IMR-90 (cell line): ENCODE results near the gene CA6. TPM values are rescaled to one million over a fixed set of nuclear protein-coding genes. Genes with fewer than 3 reads are reported as not detected.

ENCODE experiments used
- ATAC-seq: fragments of 200-7000 bp; cut with Tn5 transposase; 2 replicates; pipeline ENCODE4 v1.9.1; 2020; ENCODE audit warnings: low read depth, mild to moderate bottlenecking, moderate library complexity
- BruUV-seq: library from RNA; stranded (reverse); fragments of 400-500 nt; replicated peaks from 2 replicates; lab custom pipeline; 2021; lab: Mats Ljungman, UMichigan
- CTCF ChIA-PET: fragments of 300-600 bp; formaldehyde crosslinking; extraction: SDS; loops from one replicate; lab custom pipeline; 2021; ENCODE audit warnings: antibody characterized with exemption; lab: Yijun Ruan, JAX
- POLR2A ChIA-PET: fragments of 300-600 bp; sonication (Branson Sonifier 250); formaldehyde crosslinking; loops from one replicate; lab custom pipeline; 2022; ENCODE audit warnings: antibody characterized with exemption; ENCODE audit not compliant: unreplicated experiment; lab: Charles Lee
- DNase-seq: peaks from one replicate; pipeline ENCODE4 v3.0.0; 2013
- H2AFZ ChIP-seq: replicated peaks from 2 replicates; pipeline ENCODE3; 2013; ENCODE audit warnings: low read length, mild to moderate bottlenecking; ENCODE audit not compliant: poor library complexity
- H2AK5ac ChIP-seq: 2 replicates; pipeline ENCODE4 v1.6.1; 2013; ENCODE audit warnings: low read depth, low read length, inconsistent platforms
- H2AK9ac ChIP-seq: replicated peaks from 2 replicates; pipeline ENCODE3; 2013; ENCODE audit warnings: mild to moderate bottlenecking, low read depth, low read length, moderate library complexity; ENCODE audit not compliant: poor library complexity
- H2BK120ac ChIP-seq: 2 replicates; pipeline ENCODE4 v1.6.1; 2013; ENCODE audit warnings: low read depth, low read length, inconsistent platforms
- H2BK15ac ChIP-seq: 3 replicates; pipeline ENCODE4 v1.6.1; 2013; ENCODE audit warnings: low read depth, low read length, inconsistent platforms
- H2BK20ac ChIP-seq: 2 replicates; pipeline ENCODE4 v1.6.1; 2013; ENCODE audit warnings: low read depth, mild to moderate bottlenecking, inconsistent platforms, low read length, moderate library complexity
- H2BK5ac ChIP-seq: 2 replicates; pipeline ENCODE4 v1.6.1; 2013; ENCODE audit warnings: mild to moderate bottlenecking, low read depth, low read length, inconsistent platforms; ENCODE audit not compliant: poor library complexity, severe bottlenecking
- H3K14ac ChIP-seq: replicated peaks from 2 replicates; pipeline ENCODE4 v1.6.1; 2013; ENCODE audit warnings: low read depth, low read length, inconsistent platforms
- H3K18ac ChIP-seq: 2 replicates; pipeline ENCODE4 v1.6.1; 2013; ENCODE audit warnings: low read depth, low read length, control low read depth
- H3K23ac ChIP-seq: 2 replicates; pipeline ENCODE4 v1.6.1; 2013; ENCODE audit warnings: low read depth, low read length, inconsistent platforms
- H3K27ac ChIP-seq: 2 replicates; pipeline ENCODE4 v1.5.1; 2013; ENCODE audit warnings: mild to moderate bottlenecking, control low read depth, low read length; ENCODE audit not compliant: insufficient read depth
- H3K27me3 ChIP-seq: 2 replicates; pipeline ENCODE4 v1.6.1; 2013; ENCODE audit warnings: low read length; ENCODE audit not compliant: control insufficient read depth, insufficient read depth
- H3K36me3 ChIP-seq: 2 replicates; pipeline ENCODE4 v1.6.1; 2013; ENCODE audit warnings: low read length, mixed read lengths; ENCODE audit not compliant: control insufficient read depth, insufficient read depth
- H3K4ac ChIP-seq: 2 replicates; pipeline ENCODE4 v1.6.1; 2013; ENCODE audit warnings: low read depth, low read length, inconsistent platforms
- H3K4me1 ChIP-seq: 2 replicates; pipeline ENCODE4 v1.6.1; 2013; ENCODE audit warnings: low read length, mixed read lengths; ENCODE audit not compliant: control insufficient read depth, insufficient read depth
- H3K4me2 ChIP-seq: 2 replicates; pipeline ENCODE4 v1.6.1; 2013; ENCODE audit warnings: low read depth, mild to moderate bottlenecking, control low read depth, low read length, moderate library complexity
- H3K4me3 ChIP-seq: 2 replicates; pipeline ENCODE4 v1.5.1; 2013; ENCODE audit warnings: low read depth, mild to moderate bottlenecking, control low read depth, low read length, moderate library complexity; ENCODE audit not compliant: insufficient read depth
- H3K56ac ChIP-seq: 2 replicates; pipeline ENCODE4 v1.6.1; 2013; ENCODE audit warnings: low read length, inconsistent platforms; ENCODE audit not compliant: insufficient read depth; ENCODE audit errors: extremely low read depth
- H3K79me1 ChIP-seq, 2 experiments: 2 replicates each; pipeline ENCODE4 v1.6.1; 2013; ENCODE audit warnings: low read length in 2 of 2, inconsistent platforms in 1 of 2, low read depth in 1 of 2
- H3K9ac ChIP-seq: 2 replicates; pipeline ENCODE4 v1.6.1; 2013; ENCODE audit warnings: low read depth, low read length, control low read depth
- H3K9me1 ChIP-seq: 2 replicates; pipeline ENCODE4 v1.6.1; 2013; ENCODE audit warnings: low read length, inconsistent platforms; ENCODE audit not compliant: insufficient read depth
- H3K9me3 ChIP-seq: 2 replicates; pipeline ENCODE4 v1.6.1; 2013; ENCODE audit warnings: low read length; ENCODE audit not compliant: control insufficient read depth, insufficient read depth
- H4K20me1 ChIP-seq: 2 replicates; pipeline ENCODE4 v1.6.1; 2013; ENCODE audit warnings: low read length, inconsistent platforms; ENCODE audit not compliant: insufficient read depth
- H4K5ac ChIP-seq: 2 replicates; pipeline ENCODE4 v1.6.1; 2013; ENCODE audit warnings: mild to moderate bottlenecking, low read depth, low read length, control low read depth
- H4K8ac ChIP-seq, 2 experiments: 2 replicates each; pipeline ENCODE4 v1.6.1; 2013; ENCODE audit warnings: low read depth in 2 of 2, low read length in 2 of 2, control low read depth in 1 of 2, inconsistent platforms in 1 of 2
- H4K91ac ChIP-seq: 2 replicates; pipeline ENCODE4 v1.6.1; 2013; ENCODE audit warnings: low read depth, low read length, inconsistent platforms; ENCODE audit not compliant: insufficient read depth
- BHLHE40 ChIP-seq: fragments of 150-350 bp; IDR thresholded peaks from 2 replicates; pipeline ENCODE4 v1.6.1; 2016; ENCODE audit warnings: mild to moderate bottlenecking, low read depth, low read length
- FOS ChIP-seq: fragments of 150-350 bp; IDR thresholded peaks from 2 replicates; pipeline ENCODE4 v1.6.1; 2016; ENCODE audit warnings: low read depth, low read length
- MAFK ChIP-seq: IDR thresholded peaks from 2 replicates; pipeline ENCODE4 v1.6.1; 2012; ENCODE audit warnings: low read depth, low read length, improper control_type of control experiment
- WGBS, 2 experiments: methylation state at CpG; one replicate each; pipeline versions ENCODE4 v1.1.5 to v1.1.7; 2013; ENCODE audit warnings: missing lambda C conversion rate in 2 of 2; ENCODE audit not compliant: insufficient read length in 1 of 2; ENCODE audit errors: extremely low coverage in 2 of 2; 5-methylcytosine and 5-hydroxymethylcytosine counted together
- dilution Hi-C: fragments of 300-500 bp; cut with HindIII; formaldehyde crosslinking; loops from one replicate; pipeline ENCODE4 v1.14.3; 2018; ENCODE audit warnings: low sequenced_read_pairs; ENCODE audit not compliant: unreplicated experiment
- in situ Hi-C: fragments of 300-500 bp; cut with MboI; formaldehyde crosslinking; loops from 3 replicates; pipeline ENCODE4 v1.14.3; 2019; ENCODE audit warnings: low sequenced_read_pairs, inconsistent platforms, mixed read lengths
- intact Hi-C: fragments of 100-400 bp; cut with micrococcal nuclease; formaldehyde crosslinking; loops from 2 replicates; pipeline ENCODE4 v1.10.0; 2022
- polyA plus RNA-seq, 3 experiments: library from polyadenylated mRNA; depleted of rRNA; stranded (reverse); fragments of >200 nt; gene quantifications; 2 replicates each; pipeline ENCODE4 v1.2.3, GENCODE V29; 2012; ENCODE audit warnings: low replicate concordance in 1 of 3
- total RNA-seq: library from RNA; depleted of rRNA; stranded (reverse); fragments of >200 nt; gene quantifications from 2 replicates; pipeline ENCODE4 v1.2.3, GENCODE V29; 2012

CA6 gene
- total and polyA plus RNA-seq, 2 of the 4 experiments (the other 2 are of a cell fraction): not detected

DNA sequence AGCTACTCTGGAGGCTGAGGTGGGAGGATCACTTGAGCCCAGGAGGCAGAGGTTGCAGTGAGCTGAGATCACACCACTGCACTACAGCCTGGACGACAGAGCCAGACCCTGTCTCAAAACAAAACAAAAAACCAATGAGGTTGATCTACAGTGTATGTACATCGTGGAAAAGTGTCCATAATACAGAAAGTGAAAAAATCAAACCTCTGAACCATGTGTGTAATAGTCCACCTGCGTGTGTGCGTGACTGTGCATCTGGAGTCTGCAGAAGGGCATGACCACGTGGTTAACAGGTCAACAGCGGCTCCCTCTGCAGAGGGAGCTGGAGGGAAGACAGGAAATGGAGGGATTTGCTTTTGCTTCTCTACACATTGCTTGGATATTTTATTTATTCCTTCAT, 34.8 kb upstream of the CA6 start:
- no peak overlapping the region for H2BK120ac ChIP-seq
- no peak overlapping the region for H3K9ac ChIP-seq
- no peak overlapping the region for H3K14ac ChIP-seq
- no peak overlapping the region for H3K56ac ChIP-seq
- no peak overlapping the region for H3K4me3 ChIP-seq
- H3K4ac ChIP-seq: no peak overlapping the region
- WGBS, 2 experiments: 100% methylated on average over 1 of the region's 6 CpGs; no CpG with 5 or more reads in 1 of the 2 experiments
- no peak overlapping the region for H2BK5ac ChIP-seq
- intact Hi-C loops: no loop called here
- H2AFZ ChIP-seq: no peak overlapping the region
- no peaks in the 10 kb centered on the region for H3K4me1 ChIP-seq
- dilution Hi-C loops: no loop called here
- ChIA-PET POLR2A (no interaction called here), CTCF (interaction anchor here (0.7 kb wide), 1 partner anchor 121 kb away, joined by 3 read pairs; no protein-coding TSS in a partner anchor)
- H2BK20ac ChIP-seq: no peak overlapping the region
- H3K18ac ChIP-seq: no peak overlapping the region
- H3K27me3 ChIP-seq: peaks cover 2% of the 10 kb centered on the region; the same call in 1 of the 2 replicates
- no peak overlapping the region for H3K4me2 ChIP-seq
- no peaks in the 10 kb centered on the region for H3K36me3 ChIP-seq
- no peak overlapping the region for H2AK5ac ChIP-seq
- DNase-seq (peak; percentile 51), ATAC-seq (peak; percentile 24; the same call in 1 of the 2 replicates)
- BruUV-seq: no TSS peak
- no peaks in the 10 kb centered on the region for H4K20me1 ChIP-seq
- no peak overlapping the region for H2BK15ac ChIP-seq
- no peaks in the 10 kb centered on the region for H3K79me1 ChIP-seq
- peaks cover 4% of the 10 kb centered on the region for H3K9me3 ChIP-seq
- H3K9me1 ChIP-seq: no peaks in the 10 kb centered on the region
- TF ChIP-seq BHLHE40 (no peak), MAFK (no peak), FOS (no peak)
- H2AK9ac ChIP-seq: no peak overlapping the region
- no peak overlapping the region for H4K8ac ChIP-seq
- no peak overlapping the region for H3K23ac ChIP-seq
- in situ Hi-C loops: loop anchor here (25.0 kb wide), 1 partner anchor 576 kb away; no protein-coding TSS in a partner anchor
- H4K91ac ChIP-seq: no peak overlapping the region
- no peak overlapping the region for H4K5ac ChIP-seq
- H3K27ac ChIP-seq: no peak overlapping the region
